ENCODE data around the gene RINL. TPM values are rescaled to one million over a fixed set of nuclear protein-coding genes. Genes with fewer than 3 reads are reported as not detected.
A peak's percentile ranks its signal among the peaks of the same experiment; 100 is the strongest.
"Not testable (repeated sequence)": the region's sequence is repeated elsewhere in the genome, so short reads cannot be mapped to it uniquely, and the experiment has no call there.

Gene RINL
- total RNA-seq, 1 experiment from 2014 or later: 5.7 TPM

DNA sequence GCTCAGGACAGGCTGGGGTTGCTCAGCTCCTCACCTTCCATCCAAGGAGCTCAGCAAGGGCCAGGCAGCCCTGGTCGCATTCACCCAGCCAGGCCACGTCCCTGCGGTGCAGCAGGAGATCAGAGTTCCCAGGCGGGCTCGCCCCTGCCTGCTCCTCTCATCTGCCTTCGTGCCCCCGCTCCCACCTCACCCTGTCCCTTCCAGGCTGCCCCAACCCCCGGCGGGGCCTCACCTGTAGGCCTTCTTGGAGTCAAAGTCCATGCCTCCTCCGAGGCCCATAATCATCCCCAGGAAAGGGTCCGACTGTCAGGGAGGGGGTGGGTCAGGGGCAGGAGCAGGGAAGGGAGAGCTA lies 1.3 kb upstream of the RINL start:
- Histone ChIP-seq H3K36me3 (ENCODE audit: insufficient read depth, low read length, poor library complexity, severe bottlenecking) (no peaks in the 10 kb centered on the region), H3K27ac (ENCODE audit: low read depth, low read length, poor library complexity, severe bottlenecking) (no peak overlapping the region), H3K9me3 (ENCODE audit: low read depth, low read length, poor library complexity, severe bottlenecking) (no peaks in the 10 kb centered on the region), H3K4me1 (ENCODE audit: insufficient read depth, low read length, poor library complexity, severe bottlenecking) (no peaks in the 10 kb centered on the region), H3K27me3 (replicated peaks; ENCODE audit: insufficient read depth, low read depth, low read length, poor library complexity) (no peaks in the 10 kb centered on the region), H3K4me3 (ENCODE audit: low read depth, low read length, poor library complexity, severe bottlenecking) (no peak overlapping the region)
- BruUV-seq (replicated peaks): no TSS peak
- POLR2A ChIA-PET (ENCODE audit: low non-redundant PET): no interaction called here
- TF ChIP-seq EZH2 (IDR thresholded peaks at IDR 0.05; ENCODE audit: borderline replicate concordance, low read depth, low read length, poor library complexity, severe bottlenecking): no peak
- TF ChIP-seq, protein P1, sequence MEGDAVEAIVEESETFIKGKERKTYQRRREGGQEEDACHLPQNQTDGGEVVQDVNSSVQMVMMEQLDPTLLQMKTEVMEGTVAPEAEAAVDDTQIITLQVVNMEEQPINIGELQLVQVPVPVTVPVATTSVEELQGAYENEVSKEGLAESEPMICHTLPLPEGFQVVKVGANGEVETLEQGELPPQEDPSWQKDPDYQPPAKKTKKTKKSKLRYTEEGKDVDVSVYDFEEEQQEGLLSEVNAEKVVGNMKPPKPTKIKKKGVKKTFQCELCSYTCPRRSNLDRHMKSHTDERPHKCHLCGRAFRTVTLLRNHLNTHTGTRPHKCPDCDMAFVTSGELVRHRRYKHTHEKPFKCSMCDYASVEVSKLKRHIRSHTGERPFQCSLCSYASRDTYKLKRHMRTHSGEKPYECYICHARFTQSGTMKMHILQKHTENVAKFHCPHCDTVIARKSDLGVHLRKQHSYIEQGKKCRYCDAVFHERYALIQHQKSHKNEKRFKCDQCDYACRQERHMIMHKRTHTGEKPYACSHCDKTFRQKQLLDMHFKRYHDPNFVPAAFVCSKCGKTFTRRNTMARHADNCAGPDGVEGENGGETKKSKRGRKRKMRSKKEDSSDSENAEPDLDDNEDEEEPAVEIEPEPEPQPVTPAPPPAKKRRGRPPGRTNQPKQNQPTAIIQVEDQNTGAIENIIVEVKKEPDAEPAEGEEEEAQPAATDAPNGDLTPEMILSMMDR (conservative IDR thresholded peaks at IDR 0.05; ENCODE audit: low read depth, low read length): no peak
- no peak for DNase-seq (ENCODE audit: low spot score)
- CTCF ChIA-PET: interaction anchor here (0.6 kb wide), 1 partner anchor 912 kb away, joined by 4 read pairs; no protein-coding TSS in a partner anchor
- intact Hi-C loops (cut with micrococcal nuclease; ENCODE audit: unreplicated experiment): no loop called here

DNA sequence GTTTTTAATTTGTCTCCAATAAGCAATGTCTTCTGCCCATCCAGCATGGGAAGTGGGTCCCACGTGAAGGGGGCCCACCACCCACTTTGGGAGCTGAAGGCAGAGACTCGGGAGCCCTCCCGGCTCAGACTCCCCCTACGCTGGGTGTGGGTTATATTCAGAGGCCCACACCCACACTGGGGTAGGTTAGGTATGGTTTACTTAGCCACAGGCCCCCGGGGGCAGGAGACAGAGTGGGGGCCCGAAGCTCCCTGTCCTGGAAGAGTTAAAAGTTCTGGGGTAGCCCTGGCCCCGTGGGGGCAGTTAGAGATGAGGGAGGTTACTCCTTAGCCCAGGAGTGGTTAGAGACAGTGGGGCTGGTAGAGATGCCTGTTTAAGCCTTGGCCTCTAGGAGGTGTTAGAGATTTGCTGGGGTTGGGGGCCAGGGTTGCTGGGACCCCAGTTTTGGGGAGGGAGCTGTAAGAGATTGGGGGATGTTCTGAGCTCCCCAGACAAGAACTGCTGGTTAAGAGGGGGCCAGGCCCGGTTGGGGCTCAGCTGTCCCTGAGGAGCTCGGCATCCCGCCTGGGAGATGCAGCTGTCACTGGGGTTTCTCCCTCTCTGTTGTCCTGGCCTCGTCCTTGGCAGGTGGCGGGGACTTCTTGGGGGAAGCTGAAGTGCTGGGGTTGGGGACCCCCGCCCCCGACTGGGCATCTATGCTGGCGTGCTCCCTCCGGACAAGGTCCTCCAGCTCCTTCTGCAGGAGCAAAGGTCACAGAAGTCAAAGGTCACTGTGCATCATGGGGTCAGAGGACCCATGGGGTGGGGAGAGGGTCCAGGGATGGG lies 712 bp upstream of the RINL start:
- POLR2A ChIA-PET (ENCODE audit: low non-redundant PET): interaction anchor here (0.6 kb wide), 1 partner anchor 21 kb away, joined by 6 read pairs; no protein-coding TSS in a partner anchor
- TSS peak; percentile 82 for BruUV-seq (replicated peaks)
- no peak for TF ChIP-seq EZH2 (IDR thresholded peaks at IDR 0.05; ENCODE audit: borderline replicate concordance, low read depth, low read length, poor library complexity, severe bottlenecking)
- TF ChIP-seq, protein P1 (conservative IDR thresholded peaks at IDR 0.05; ENCODE audit: low read depth, low read length): no peak

GRCh38 chr19:38875656-38876395 lies 2.2 kb downstream of the RINL start:
- H3K27me3 ChIP-seq (replicated peaks; ENCODE audit: insufficient read depth, low read depth, low read length, poor library complexity): no peaks in the 10 kb centered on the region
- no peaks in the 10 kb centered on the region for H3K9me3 ChIP-seq (ENCODE audit: low read depth, low read length, poor library complexity, severe bottlenecking)
- H3K36me3 ChIP-seq (ENCODE audit: insufficient read depth, low read length, poor library complexity, severe bottlenecking): no peaks in the 10 kb centered on the region
- TF ChIP-seq EZH2 (IDR thresholded peaks at IDR 0.05; ENCODE audit: borderline replicate concordance, low read depth, low read length, poor library complexity, severe bottlenecking): no peak
- TF ChIP-seq, protein P1 (conservative IDR thresholded peaks at IDR 0.05; ENCODE audit: low read depth, low read length): no peak
- POLR2A ChIA-PET (ENCODE audit: low non-redundant PET): interaction anchor here (0.6 to 0.7 kb wide), 2 partner anchors 9 to 479 kb away, joined by 3 to 16 read pairs; no protein-coding TSS in a partner anchor
- intact Hi-C loops (cut with micrococcal nuclease; ENCODE audit: unreplicated experiment): no loop called here
- H3K4me3 ChIP-seq (ENCODE audit: low read depth, low read length, poor library complexity, severe bottlenecking): no peak overlapping the region
- BruUV-seq (replicated peaks): no TSS peak
- CTCF ChIA-PET: interaction anchor here (0.6 kb wide), 1 partner anchor 971 kb away, joined by 3 read pairs; no protein-coding TSS in a partner anchor
- no peak overlapping the region for H3K27ac ChIP-seq (ENCODE audit: low read depth, low read length, poor library complexity, severe bottlenecking)
- H3K4me1 ChIP-seq (ENCODE audit: insufficient read depth, low read length, poor library complexity, severe bottlenecking): no peaks in the 10 kb centered on the region
- no peak for DNase-seq (ENCODE audit: low spot score)

More for the DNA sequence above, 712 bp upstream of the RINL start:
- DNase-seq (ENCODE audit: low spot score): no peak
- no peaks in the 10 kb centered on the region for H3K9me3 ChIP-seq (ENCODE audit: low read depth, low read length, poor library complexity, severe bottlenecking)
- CTCF ChIA-PET: interaction anchor here (0.8 kb wide), 1 partner anchor 9 kb away, joined by 4 read pairs; no protein-coding TSS in a partner anchor
- no peaks in the 10 kb centered on the region for H3K36me3 ChIP-seq (ENCODE audit: insufficient read depth, low read length, poor library complexity, severe bottlenecking)
- H3K27me3 ChIP-seq (replicated peaks; ENCODE audit: insufficient read depth, low read depth, low read length, poor library complexity): no peaks in the 10 kb centered on the region
- H3K27ac ChIP-seq (ENCODE audit: low read depth, low read length, poor library complexity, severe bottlenecking): no peak overlapping the region
- intact Hi-C loops (cut with micrococcal nuclease; ENCODE audit: unreplicated experiment): no loop called here
- no peak overlapping the region for H3K4me3 ChIP-seq (ENCODE audit: low read depth, low read length, poor library complexity, severe bottlenecking)
- no peaks in the 10 kb centered on the region for H3K4me1 ChIP-seq (ENCODE audit: insufficient read depth, low read length, poor library complexity, severe bottlenecking)

- CTCF ChIA-PET; DNase-seq (ENCODE audit: low spot score); H3K9me3 ChIP-seq (ENCODE audit: low read depth, low read length, poor library complexity, severe bottlenecking); H3K4me3 ChIP-seq (ENCODE audit: low read depth, low read length, poor library complexity, severe bottlenecking); POLR2A ChIA-PET (ENCODE audit: low non-redundant PET); BruUV-seq (replicated peaks); H3K27me3 ChIP-seq (replicated peaks; ENCODE audit: insufficient read depth, low read depth, low read length, poor library complexity); intact Hi-C loops (cut with micrococcal nuclease; ENCODE audit: unreplicated experiment); H3K36me3 ChIP-seq (ENCODE audit: insufficient read depth, low read length, poor library complexity, severe bottlenecking); H3K27ac ChIP-seq (ENCODE audit: low read depth, low read length, poor library complexity, severe bottlenecking); H3K4me1 ChIP-seq (ENCODE audit: insufficient read depth, low read length, poor library complexity, severe bottlenecking): not testable (repeated sequence)
Measured at GRCh38 chr19:38873400-38873799, 4.7 kb downstream of the RINL start.

All from A673 (cell line).